Nephron progenitor cell (in vitro differentiated cells): Measurements from ENCODE around the gene RAD21L1.
A peak's percentile ranks its signal among the peaks of the same experiment; 100 is the strongest.

Source experiments
- DNase-seq: peaks from one replicate; pipeline ENCODE4 v3.0.0; 2021
- H3K27ac Mint-ChIP-seq: 2 replicates; pipeline ENCODE4 v1.8.0; 2021; ENCODE audit warnings: mild to moderate bottlenecking, moderate library complexity, mixed read lengths
- H3K27me3 Mint-ChIP-seq: 2 replicates; pipeline ENCODE4 v1.8.0; 2021; ENCODE audit warnings: mild to moderate bottlenecking, low read depth, mixed read lengths; ENCODE audit not compliant: poor library complexity
- H3K36me3 Mint-ChIP-seq: 2 replicates; pipeline ENCODE4 v1.8.0; 2021; ENCODE audit warnings: low read depth, mixed read lengths
- H3K4me1 Mint-ChIP-seq: 2 replicates; pipeline ENCODE4 v1.8.0; 2021; ENCODE audit warnings: mixed read lengths
- H3K4me3 Mint-ChIP-seq: 2 replicates; pipeline ENCODE4 v1.8.0; 2021; ENCODE audit warnings: mild to moderate bottlenecking, moderate library complexity, mixed read lengths
- H3K9me3 Mint-ChIP-seq: 2 replicates; pipeline ENCODE4 v1.8.0; 2021; ENCODE audit warnings: mild to moderate bottlenecking, moderate library complexity, mixed read lengths
- TF ChIP-seq, protein P1 (sequence below): fragments of 200-600 bp; sonication (generic); IDR thresholded peaks from 2 replicates; pipeline ENCODE4 v1.5.0; 2021; ENCODE audit warnings: antibody characterized with exemption

Gene RAD21L1

DNA sequence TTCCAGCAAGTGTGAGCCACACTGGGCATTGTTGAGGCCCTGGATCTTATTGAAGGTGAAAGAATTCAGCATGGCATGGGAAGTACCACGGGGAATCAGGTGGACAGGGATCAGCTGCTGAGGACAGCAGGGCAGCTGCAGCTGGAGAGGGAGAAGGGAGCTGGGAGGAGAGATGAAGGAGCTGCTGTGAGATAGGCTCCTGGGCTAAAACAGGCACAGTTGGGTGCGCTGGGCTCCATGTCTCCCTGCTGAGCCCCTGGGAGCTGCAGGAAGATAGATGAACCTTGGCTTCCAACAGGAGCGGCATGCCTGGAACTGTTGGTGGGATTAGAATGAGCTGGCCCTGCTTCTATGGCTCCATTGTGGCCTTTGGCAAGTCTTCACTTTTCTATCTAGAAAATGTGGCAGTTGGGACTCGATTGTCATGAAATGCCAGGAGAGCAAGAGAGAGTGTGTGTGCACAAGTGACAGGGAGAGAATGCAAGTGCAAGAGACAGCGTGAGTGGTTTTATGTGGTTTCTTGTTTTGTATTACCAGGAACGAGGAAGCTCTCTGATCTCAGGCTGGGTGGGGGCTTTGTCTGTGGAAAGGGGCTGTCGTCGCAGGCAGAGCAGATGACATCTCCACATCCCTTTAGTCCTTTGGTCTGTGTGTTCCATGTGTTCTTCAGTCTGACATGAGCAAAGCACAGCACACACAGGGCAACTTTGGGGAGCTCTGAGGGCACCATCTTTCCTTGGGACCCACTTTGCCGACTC lies 60.6 kb downstream of the RAD21L1 start:
- no peaks in the 10 kb centered on the region for H3K9me3 Mint-ChIP-seq
- TF ChIP-seq, protein P1, sequence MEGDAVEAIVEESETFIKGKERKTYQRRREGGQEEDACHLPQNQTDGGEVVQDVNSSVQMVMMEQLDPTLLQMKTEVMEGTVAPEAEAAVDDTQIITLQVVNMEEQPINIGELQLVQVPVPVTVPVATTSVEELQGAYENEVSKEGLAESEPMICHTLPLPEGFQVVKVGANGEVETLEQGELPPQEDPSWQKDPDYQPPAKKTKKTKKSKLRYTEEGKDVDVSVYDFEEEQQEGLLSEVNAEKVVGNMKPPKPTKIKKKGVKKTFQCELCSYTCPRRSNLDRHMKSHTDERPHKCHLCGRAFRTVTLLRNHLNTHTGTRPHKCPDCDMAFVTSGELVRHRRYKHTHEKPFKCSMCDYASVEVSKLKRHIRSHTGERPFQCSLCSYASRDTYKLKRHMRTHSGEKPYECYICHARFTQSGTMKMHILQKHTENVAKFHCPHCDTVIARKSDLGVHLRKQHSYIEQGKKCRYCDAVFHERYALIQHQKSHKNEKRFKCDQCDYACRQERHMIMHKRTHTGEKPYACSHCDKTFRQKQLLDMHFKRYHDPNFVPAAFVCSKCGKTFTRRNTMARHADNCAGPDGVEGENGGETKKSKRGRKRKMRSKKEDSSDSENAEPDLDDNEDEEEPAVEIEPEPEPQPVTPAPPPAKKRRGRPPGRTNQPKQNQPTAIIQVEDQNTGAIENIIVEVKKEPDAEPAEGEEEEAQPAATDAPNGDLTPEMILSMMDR, result no peak
- H3K27ac Mint-ChIP-seq, result peak overlapping the region; percentile 37
- no peak overlapping the region for H3K4me3 Mint-ChIP-seq
- H3K4me1 Mint-ChIP-seq, result peaks cover 22% of the 10 kb centered on the region
- DNase-seq, result no peak
- H3K27me3 Mint-ChIP-seq, result peaks cover 12% of the 10 kb centered on the region
- H3K36me3 Mint-ChIP-seq, result no peaks in the 10 kb centered on the region

- no peak overlapping the region for H3K4me3 Mint-ChIP-seq
- H3K27ac Mint-ChIP-seq, result no peak overlapping the region
- no peaks in the 10 kb centered on the region for H3K9me3 Mint-ChIP-seq
- TF ChIP-seq, protein P1, result no peak
- no peaks in the 10 kb centered on the region for H3K36me3 Mint-ChIP-seq
- peaks cover 9% of the 10 kb centered on the region for H3K27me3 Mint-ChIP-seq
- H3K4me1 Mint-ChIP-seq, result peaks cover 22% of the 10 kb centered on the region
- no peak for DNase-seq
Observed at GRCh38 chr20:1287306-1287705, 61.5 kb downstream of the RAD21L1 start.

DNA sequence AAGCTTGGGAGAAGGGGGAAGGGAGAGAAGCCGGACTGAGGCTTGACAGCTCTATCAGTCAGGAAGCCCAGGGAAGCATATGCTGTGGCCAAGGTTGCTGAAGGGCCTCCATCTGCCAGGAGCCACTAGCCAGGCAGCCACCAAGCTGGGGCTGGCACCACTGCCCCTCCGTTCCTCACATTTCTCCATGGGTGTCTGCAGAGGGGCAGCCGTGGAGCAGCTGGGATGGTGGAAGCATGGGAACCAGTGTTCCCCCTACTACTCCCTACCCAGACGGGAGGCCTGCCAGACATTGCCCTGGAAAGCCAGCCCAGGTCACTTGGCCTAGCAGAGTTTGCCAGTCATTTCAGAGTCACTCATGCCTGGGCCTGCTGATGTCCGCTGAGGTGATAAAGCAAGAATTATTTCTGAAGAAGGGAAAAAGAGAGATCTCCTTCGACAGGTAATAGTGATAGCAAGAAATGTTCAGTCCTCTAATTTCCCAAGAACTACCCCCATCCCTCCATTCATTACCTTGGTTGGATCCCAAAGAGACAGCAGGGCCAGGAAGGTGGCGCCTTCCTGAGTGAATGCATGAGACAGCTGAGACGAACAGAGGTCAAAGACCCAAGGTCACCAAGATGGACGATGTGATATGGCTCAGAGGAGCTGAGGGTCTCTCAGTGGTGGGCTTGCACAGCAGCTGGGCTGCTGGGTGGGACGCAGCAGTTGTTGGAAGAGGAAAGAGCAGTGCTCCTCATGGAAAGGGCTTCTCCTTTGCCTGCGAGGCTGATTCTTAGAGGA lies 62.1 kb downstream of the RAD21L1 start:
- peaks cover 12% of the 10 kb centered on the region for H3K27me3 Mint-ChIP-seq
- peaks cover 21% of the 10 kb centered on the region for H3K4me1 Mint-ChIP-seq
- no peaks in the 10 kb centered on the region for H3K36me3 Mint-ChIP-seq
- DNase-seq, result no peak
- no peak overlapping the region for H3K27ac Mint-ChIP-seq
- TF ChIP-seq, protein P1, result no peak
- H3K4me3 Mint-ChIP-seq, result no peak overlapping the region
- no peaks in the 10 kb centered on the region for H3K9me3 Mint-ChIP-seq

- Mint-ChIP-seq H3K36me3 (no peaks in the 10 kb centered on the region), H3K9me3 (no peaks in the 10 kb centered on the region), H3K27me3 (peaks cover 11% of the 10 kb centered on the region), H3K4me1 (peaks cover 4% of the 10 kb centered on the region), H3K27ac (no peak overlapping the region), H3K4me3 (no peak overlapping the region)
- TF ChIP-seq, protein P1, result no peak
- no peak for DNase-seq
Observed at GRCh38 chr20:1291191-1291741, 65.4 kb downstream of the RAD21L1 start.

DNA sequence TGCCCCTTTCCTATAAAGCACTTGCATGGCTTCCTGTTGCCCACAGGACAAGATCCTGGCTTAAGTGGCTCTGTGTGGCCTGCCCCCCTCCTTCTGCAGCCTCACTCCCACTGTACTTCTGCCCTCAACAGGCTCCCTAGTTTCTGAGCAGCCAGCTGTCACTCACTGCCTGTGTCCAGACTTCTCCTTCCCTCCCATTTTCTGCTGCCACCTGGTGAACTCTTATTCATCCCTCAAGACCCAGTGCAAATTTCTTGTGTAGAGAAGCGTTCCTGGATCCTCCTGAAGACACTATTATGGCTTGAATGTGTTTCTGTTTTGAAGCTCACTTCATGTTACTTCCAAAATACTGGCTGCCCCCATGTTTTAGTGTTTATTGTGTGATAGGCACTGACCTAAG lies 66.8 kb downstream of the RAD21L1 start:
- TF ChIP-seq, protein P1, result no peak
- Mint-ChIP-seq H3K36me3 (no peaks in the 10 kb centered on the region), H3K9me3 (no peaks in the 10 kb centered on the region), H3K27ac (no peak overlapping the region), H3K27me3 (peaks cover 8% of the 10 kb centered on the region), H3K4me1 (peaks cover 4% of the 10 kb centered on the region), H3K4me3 (no peak overlapping the region)
- no peak for DNase-seq
